ENCODE measurements around the gene CYP24A1. TPM values are rescaled to one million over a fixed set of nuclear protein-coding genes. Genes with fewer than 3 reads are reported as not detected.
A peak's percentile ranks its signal among the peaks of the same experiment; 100 is the strongest.

Gene CYP24A1
- polyA plus RNA-seq, 1 of the 3 experiments (the other 2 are of a cell fraction), result 8.8 TPM

DNA sequence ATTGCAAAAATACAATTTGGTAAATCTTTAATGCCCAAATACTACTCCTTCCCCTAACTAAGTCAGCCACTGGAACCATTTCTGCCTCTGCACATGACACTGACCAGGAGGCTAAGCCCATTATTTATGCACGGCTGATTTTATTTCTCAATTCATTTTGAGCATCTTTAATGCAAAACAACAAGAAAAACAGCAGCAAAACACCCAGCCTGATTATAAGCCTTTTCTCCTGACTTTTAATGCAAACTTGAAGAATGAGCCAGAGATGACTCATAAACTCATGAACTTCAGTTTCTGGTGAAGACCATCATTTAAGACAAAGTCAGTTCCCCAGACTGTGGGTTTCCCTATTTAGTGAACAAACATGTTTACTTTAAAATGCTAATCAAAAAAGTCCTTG, 51.6 kb downstream of the CYP24A1 start (continued):
- TF ChIP-seq, protein P1, sequence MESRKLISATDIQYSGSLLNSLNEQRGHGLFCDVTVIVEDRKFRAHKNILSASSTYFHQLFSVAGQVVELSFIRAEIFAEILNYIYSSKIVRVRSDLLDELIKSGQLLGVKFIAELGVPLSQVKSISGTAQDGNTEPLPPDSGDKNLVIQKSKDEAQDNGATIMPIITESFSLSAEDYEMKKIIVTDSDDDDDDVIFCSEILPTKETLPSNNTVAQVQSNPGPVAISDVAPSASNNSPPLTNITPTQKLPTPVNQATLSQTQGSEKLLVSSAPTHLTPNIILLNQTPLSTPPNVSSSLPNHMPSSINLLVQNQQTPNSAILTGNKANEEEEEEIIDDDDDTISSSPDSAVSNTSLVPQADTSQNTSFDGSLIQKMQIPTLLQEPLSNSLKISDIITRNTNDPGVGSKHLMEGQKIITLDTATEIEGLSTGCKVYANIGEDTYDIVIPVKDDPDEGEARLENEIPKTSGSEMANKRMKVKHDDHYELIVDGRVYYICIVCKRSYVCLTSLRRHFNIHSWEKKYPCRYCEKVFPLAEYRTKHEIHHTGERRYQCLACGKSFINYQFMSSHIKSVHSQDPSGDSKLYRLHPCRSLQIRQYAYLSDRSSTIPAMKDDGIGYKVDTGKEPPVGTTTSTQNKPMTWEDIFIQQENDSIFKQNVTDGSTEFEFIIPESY (IDR thresholded peaks at IDR 0.05; ENCODE audit: borderline replicate concordance, low read depth), result no peak
- TF ChIP-seq SIN3A (IDR thresholded peaks at IDR 0.05; ENCODE audit: borderline replicate concordance, low read depth, low read length) (no peak), FOXJ3 (CRISPR knock-in tag; IDR thresholded peaks at IDR 0.05) (no peak), RXRA (IDR thresholded peaks at IDR 0.05; ENCODE audit: borderline replicate concordance, low read depth) (0 out of 2 replicates have a peak, but pooled peaks have one; percentile 10)

DNA sequence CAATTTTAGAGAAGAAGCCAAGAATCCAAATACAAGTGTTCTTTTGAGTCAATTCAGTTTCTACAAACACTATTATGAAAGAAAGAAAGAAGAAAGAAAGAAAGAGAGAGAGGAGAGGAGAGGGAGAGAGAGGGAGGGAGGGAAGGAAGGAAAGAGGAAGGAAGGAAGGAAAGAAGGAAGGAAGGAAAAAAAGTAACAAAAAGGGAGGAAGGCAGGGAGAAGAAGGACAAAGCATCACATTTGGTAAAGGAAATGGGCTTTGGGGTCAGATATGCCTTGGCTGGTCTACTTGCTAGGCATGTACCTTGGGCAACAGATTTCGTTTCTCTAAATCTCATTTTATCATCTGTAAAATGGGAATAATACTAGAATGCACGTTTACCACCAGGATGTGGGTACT, 54.0 kb downstream of the CYP24A1 start:
- POLR2A ChIA-PET, result no interaction called here
- H2AFZ ChIP-seq (ENCODE audit: low read depth), result no peak overlapping the region
- DNase-seq, result no peak
- no peak overlapping the region for H3K4me3 ChIP-seq (ENCODE audit: low read depth in 2 of 2, low read length in 1 of 2)
- H3K79me2 ChIP-seq (ENCODE audit: insufficient read depth), result no peaks in the 10 kb centered on the region
- no peaks in the 10 kb centered on the region for H3K9me2 ChIP-seq
- TF ChIP-seq TEAD4 (IDR thresholded peaks at IDR 0.05; ENCODE audit: borderline replicate concordance, insufficient read depth) (no peak), POLR2AphosphoS5 (IDR thresholded peaks at IDR 0.05; ENCODE audit: low read depth, low read length) (no peak), GABPA (IDR thresholded peaks at IDR 0.05; ENCODE audit: low read depth) (no peak), MXI1 (IDR thresholded peaks at IDR 0.05; ENCODE audit: low read depth, low read length) (no peak), CHD2 (IDR thresholded peaks at IDR 0.05; ENCODE audit: low read length, partially characterized antibody) (no peak), RAD21 (IDR thresholded peaks at IDR 0.05; ENCODE audit: low read length) (no peak), RCOR1 (IDR thresholded peaks at IDR 0.05; ENCODE audit: low read length) (no peak), EZH2phosphoT487 (IDR thresholded peaks at IDR 0.05; ENCODE audit: borderline replicate concordance, low read depth) (no peak), NRF1 (IDR thresholded peaks at IDR 0.05; ENCODE audit: low read depth, low read length) (no peak), NFIC (IDR thresholded peaks at IDR 0.05; ENCODE audit: borderline replicate concordance) (no peak), FOSL2 (IDR thresholded peaks at IDR 0.05; ENCODE audit: borderline replicate concordance, low read depth) (no peak), EP300 (IDR thresholded peaks at IDR 0.05; ENCODE audit: borderline replicate concordance in 1 of 2, low read depth in 1 of 2, low read length in 1 of 2) (no peak)
- TF ChIP-seq, protein P2, sequence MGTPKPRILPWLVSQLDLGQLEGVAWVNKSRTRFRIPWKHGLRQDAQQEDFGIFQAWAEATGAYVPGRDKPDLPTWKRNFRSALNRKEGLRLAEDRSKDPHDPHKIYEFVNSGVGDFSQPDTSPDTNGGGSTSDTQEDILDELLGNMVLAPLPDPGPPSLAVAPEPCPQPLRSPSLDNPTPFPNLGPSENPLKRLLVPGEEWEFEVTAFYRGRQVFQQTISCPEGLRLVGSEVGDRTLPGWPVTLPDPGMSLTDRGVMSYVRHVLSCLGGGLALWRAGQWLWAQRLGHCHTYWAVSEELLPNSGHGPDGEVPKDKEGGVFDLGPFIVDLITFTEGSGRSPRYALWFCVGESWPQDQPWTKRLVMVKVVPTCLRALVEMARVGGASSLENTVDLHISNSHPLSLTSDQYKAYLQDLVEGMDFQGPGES (IDR thresholded peaks at IDR 0.05; ENCODE audit: low read depth, low read length), result no peak
- TF ChIP-seq, protein P1 (IDR thresholded peaks at IDR 0.05; ENCODE audit: borderline replicate concordance, low read depth), result no peak
- TF ChIP-seq, protein P3, sequence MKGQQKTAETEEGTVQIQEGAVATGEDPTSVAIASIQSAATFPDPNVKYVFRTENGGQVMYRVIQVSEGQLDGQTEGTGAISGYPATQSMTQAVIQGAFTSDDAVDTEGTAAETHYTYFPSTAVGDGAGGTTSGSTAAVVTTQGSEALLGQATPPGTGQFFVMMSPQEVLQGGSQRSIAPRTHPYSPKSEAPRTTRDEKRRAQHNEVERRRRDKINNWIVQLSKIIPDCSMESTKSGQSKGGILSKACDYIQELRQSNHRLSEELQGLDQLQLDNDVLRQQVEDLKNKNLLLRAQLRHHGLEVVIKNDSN (IDR thresholded peaks at IDR 0.05; ENCODE audit: borderline replicate concordance, low read depth), result no peak
- H3K27ac ChIP-seq (ENCODE audit: low read depth in 2 of 2, low read length in 1 of 2), result no peak overlapping the region
- no peaks in the 10 kb centered on the region for H3K36me3 ChIP-seq (replicated peaks in 1 of 2; ENCODE audit: control insufficient read depth in 1 of 2, insufficient read depth in 2 of 2, low read length in 1 of 2)
- H3K9me3 ChIP-seq, result no peaks in the 10 kb centered on the region
- CTCF ChIA-PET, result no interaction called here
- no peak overlapping the region for H3K4me2 ChIP-seq
- no peak overlapping the region for H3K9ac ChIP-seq
- 82% methylated on average over 2 of the region's 2 CpGs for WGBS (ENCODE audit: low lambda C conversion rate)
- no peaks in the 10 kb centered on the region for H4K20me1 ChIP-seq (ENCODE audit: insufficient read depth)
- H3K27me3 ChIP-seq (ENCODE audit: insufficient read depth), result no peaks in the 10 kb centered on the region
- peaks cover 18% of the 10 kb centered on the region for H3F3A ChIP-seq (replicated peaks; ENCODE audit: insufficient read depth)
- 0 out of 4 replicates have a peak, but pooled peaks cover 0 to 6% of the 10 kb centered on the region in 2 experiments for H3K4me1 ChIP-seq (ENCODE audit: control insufficient read depth in 1 of 2, insufficient read depth in 2 of 2, low read depth in 1 of 2, low read length in 1 of 2)

Measured in SK-N-SH (cell line).